Measurements from ENCODE around the gene TMEM178A.

- TF ChIP-seq, protein P1, sequence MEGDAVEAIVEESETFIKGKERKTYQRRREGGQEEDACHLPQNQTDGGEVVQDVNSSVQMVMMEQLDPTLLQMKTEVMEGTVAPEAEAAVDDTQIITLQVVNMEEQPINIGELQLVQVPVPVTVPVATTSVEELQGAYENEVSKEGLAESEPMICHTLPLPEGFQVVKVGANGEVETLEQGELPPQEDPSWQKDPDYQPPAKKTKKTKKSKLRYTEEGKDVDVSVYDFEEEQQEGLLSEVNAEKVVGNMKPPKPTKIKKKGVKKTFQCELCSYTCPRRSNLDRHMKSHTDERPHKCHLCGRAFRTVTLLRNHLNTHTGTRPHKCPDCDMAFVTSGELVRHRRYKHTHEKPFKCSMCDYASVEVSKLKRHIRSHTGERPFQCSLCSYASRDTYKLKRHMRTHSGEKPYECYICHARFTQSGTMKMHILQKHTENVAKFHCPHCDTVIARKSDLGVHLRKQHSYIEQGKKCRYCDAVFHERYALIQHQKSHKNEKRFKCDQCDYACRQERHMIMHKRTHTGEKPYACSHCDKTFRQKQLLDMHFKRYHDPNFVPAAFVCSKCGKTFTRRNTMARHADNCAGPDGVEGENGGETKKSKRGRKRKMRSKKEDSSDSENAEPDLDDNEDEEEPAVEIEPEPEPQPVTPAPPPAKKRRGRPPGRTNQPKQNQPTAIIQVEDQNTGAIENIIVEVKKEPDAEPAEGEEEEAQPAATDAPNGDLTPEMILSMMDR (IDR thresholded peaks at IDR 0.05), result no peak
- no peak for TF ChIP-seq POLR2A (IDR thresholded peaks at IDR 0.05)
Observed at GRCh38 chr2:39618736-39619135, 47.0 kb upstream of the TMEM178A start.
